K562 (cell line): ENCODE results near the gene CPNE6. TPM values are rescaled to one million over a fixed set of nuclear protein-coding genes. Genes with fewer than 3 reads are reported as not detected.

ENCODE experiments used
- ATF1 ChIP-seq, 2 experiments: fragments of 450-650 bp in 1 of 2; IDR thresholded peaks; 2 replicates each; pipeline ENCODE4 v1.6.1; 2016; ENCODE audit warnings: missing compliant biosample characterization in 1 of 2, missing genetic modification characterization in 1 of 2
- FOXK2 ChIP-seq, 2 experiments: fragments of 450-650 bp; IDR thresholded peaks in 1 of 2; conservative IDR thresholded peaks in 1 of 2; 2 replicates each; pipeline ENCODE4 v1.6.1; 2016; ENCODE audit warnings: low read depth in 2 of 2, mild to moderate bottlenecking in 1 of 2
- POLR2H ChIP-seq: IDR thresholded peaks from 2 replicates; pipeline ENCODE4 v1.6.1; 2016; ENCODE audit warnings: missing genetic modification characterization, low read depth, mild to moderate bottlenecking, control low read depth, missing compliant biosample characterization, moderate library complexity
- ZKSCAN8 ChIP-seq: fragments of 200-800 bp; sonication (Bioruptor generic); IDR thresholded peaks from 2 replicates; pipeline ENCODE4 v1.6.1; 2016; ENCODE audit warnings: missing genetic modification characterization, missing compliant biosample characterization
- ZNF239 ChIP-seq: fragments of 250-450 bp; sonication (Bioruptor Pico); IDR thresholded peaks from 2 replicates; pipeline ENCODE4 v1.4.0; 2020; ENCODE audit warnings: mild to moderate bottlenecking
- polyA plus RNA-seq, 8 experiments: library from polyadenylated mRNA; depleted of rRNA in 4 of 8; stranded (reverse) in 5 of 8; unstranded in 3 of 8; fragments of >200 nt; fragmentation: Nextera tagmentation in 2 of 8; fragmentation: Illumina TruSeq in 1 of 8; extraction: Ambion mirVana in 2 of 8; extraction: Trizol in 1 of 8; gene quantifications; 2 replicates each; pipeline versions ENCODE4 v1.2.1 to v1.2.3, GENCODE V29; 2011 to 2014; ENCODE audit warnings: inconsistent platforms in 1 of 8, missing spikeins in 1 of 8
- total RNA-seq, 7 experiments: library from RNA; depleted of rRNA in 6 of 7; stranded (reverse); fragments of >200 nt in 6 of 7; fragmentation: Illumina TruSeq in 2 of 7; extraction: Trizol in 2 of 7; gene quantifications; 2 replicates each; pipeline versions ENCODE4 v1.2.1 to v1.2.3, GENCODE V29; 2011 to 2021; ENCODE audit warnings: low replicate concordance in 1 of 7
- TF ChIP-seq, protein P1 (sequence below): fragments of 150-350 bp; IDR thresholded peaks from 2 replicates; pipeline ENCODE4 v1.6.1; 2014; ENCODE audit warnings: low read depth, mild to moderate bottlenecking, low read length, borderline replicate concordance
- TF ChIP-seq, protein P2 (sequence below): fragments of 200-400 bp; formaldehyde crosslinking; IDR thresholded peaks from 2 replicates; pipeline ENCODE4 v1.6.1; 2017; ENCODE audit warnings: mild to moderate bottlenecking, low read depth, low read length, moderate library complexity
- TF ChIP-seq, protein P3 (sequence below): fragments of 250-450 bp; sonication (Bioruptor Pico); IDR thresholded peaks from 2 replicates; pipeline ENCODE4 v1.4.0; 2020; ENCODE audit warnings: borderline replicate concordance
- TF ChIP-seq, protein P4 (sequence below), 2 experiments: fragments of 450-650 bp in 1 of 2; sonication (generic) in 1 of 2; formaldehyde crosslinking in 1 of 2; IDR thresholded peaks; 2 replicates each; pipeline versions ENCODE4 v1.7.1 to v1.9.0; 2016 to 2022; ENCODE audit warnings: inconsistent platforms in 1 of 2, mild to moderate bottlenecking in 1 of 2, missing genetic modification reagents in 1 of 2

Gene CPNE6
- total and polyA plus RNA-seq, 9 of the 15 experiments (the other 6 are each of a cell fraction or from before 2014, with no cell fraction given) = not detected

DNA sequence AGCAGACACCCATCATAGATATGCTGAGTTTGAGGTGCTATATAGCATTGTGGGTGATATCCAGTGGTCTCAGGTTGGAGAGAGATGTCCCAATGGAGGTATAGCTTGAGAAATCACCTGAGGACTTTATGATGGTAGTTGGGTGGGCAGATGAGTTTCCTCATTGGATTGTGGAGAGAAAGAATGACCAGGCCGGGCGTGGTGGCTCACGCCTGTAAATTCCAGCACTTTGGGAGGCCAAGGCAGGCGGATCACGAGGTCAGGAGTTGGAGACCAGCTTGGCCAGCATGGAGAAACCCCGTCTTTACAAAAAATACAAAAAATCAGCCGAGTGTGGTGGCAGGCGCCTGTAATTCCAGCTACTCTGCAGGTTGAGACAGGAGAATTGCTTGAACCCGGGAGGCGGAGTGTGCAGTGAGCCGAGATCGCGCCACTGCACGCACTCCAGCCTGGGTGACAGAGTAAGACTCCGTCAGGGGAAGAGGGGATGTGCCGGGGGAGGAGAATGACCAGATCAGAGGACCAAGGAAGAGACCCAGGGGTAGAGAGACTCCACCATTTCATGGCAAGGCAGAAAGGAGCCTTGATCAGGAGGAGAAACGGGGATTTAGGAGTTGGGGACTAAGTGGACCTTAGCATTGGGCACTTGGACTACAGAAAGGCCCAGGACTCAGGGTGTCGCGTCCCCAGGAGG lies 22.0 kb downstream of the CPNE6 start (continued):
- TF ChIP-seq ATF1 (CRISPR knock-in tag; IDR thresholded peaks at IDR 0.05) = no peak
- TF ChIP-seq ATF1 (tag; IDR thresholded peaks at IDR 0.05) = no peak
- no peak; the same call in 1 of the 2 replicates for TF ChIP-seq POLR2H (tag)
- TF ChIP-seq, protein P1, sequence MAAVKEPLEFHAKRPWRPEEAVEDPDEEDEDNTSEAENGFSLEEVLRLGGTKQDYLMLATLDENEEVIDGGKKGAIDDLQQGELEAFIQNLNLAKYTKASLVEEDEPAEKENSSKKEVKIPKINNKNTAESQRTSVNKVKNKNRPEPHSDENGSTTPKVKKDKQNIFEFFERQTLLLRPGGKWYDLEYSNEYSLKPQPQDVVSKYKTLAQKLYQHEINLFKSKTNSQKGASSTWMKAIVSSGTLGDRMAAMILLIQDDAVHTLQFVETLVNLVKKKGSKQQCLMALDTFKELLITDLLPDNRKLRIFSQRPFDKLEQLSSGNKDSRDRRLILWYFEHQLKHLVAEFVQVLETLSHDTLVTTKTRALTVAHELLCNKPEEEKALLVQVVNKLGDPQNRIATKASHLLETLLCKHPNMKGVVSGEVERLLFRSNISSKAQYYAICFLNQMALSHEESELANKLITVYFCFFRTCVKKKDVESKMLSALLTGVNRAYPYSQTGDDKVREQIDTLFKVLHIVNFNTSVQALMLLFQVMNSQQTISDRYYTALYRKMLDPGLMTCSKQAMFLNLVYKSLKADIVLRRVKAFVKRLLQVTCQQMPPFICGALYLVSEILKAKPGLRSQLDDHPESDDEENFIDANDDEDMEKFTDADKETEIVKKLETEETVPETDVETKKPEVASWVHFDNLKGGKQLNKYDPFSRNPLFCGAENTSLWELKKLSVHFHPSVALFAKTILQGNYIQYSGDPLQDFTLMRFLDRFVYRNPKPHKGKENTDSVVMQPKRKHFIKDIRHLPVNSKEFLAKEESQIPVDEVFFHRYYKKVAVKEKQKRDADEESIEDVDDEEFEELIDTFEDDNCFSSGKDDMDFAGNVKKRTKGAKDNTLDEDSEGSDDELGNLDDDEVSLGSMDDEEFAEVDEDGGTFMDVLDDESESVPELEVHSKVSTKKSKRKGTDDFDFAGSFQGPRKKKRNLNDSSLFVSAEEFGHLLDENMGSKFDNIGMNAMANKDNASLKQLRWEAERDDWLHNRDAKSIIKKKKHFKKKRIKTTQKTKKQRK = no peak
- no peak for TF ChIP-seq ZNF239 (CRISPR knock-in tag)
- TF ChIP-seq, protein P2, sequence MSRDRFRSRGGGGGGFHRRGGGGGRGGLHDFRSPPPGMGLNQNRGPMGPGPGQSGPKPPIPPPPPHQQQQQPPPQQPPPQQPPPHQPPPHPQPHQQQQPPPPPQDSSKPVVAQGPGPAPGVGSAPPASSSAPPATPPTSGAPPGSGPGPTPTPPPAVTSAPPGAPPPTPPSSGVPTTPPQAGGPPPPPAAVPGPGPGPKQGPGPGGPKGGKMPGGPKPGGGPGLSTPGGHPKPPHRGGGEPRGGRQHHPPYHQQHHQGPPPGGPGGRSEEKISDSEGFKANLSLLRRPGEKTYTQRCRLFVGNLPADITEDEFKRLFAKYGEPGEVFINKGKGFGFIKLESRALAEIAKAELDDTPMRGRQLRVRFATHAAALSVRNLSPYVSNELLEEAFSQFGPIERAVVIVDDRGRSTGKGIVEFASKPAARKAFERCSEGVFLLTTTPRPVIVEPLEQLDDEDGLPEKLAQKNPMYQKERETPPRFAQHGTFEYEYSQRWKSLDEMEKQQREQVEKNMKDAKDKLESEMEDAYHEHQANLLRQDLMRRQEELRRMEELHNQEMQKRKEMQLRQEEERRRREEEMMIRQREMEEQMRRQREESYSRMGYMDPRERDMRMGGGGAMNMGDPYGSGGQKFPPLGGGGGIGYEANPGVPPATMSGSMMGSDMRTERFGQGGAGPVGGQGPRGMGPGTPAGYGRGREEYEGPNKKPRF = no peak
- no peak for TF ChIP-seq FOXK2 (conservative IDR thresholded peaks at IDR 0.05 in 1 of 2, IDR thresholded peaks at IDR 0.05 in 1 of 2; ENCODE audit: low read depth in 2 of 2)
- TF ChIP-seq, protein P3, sequence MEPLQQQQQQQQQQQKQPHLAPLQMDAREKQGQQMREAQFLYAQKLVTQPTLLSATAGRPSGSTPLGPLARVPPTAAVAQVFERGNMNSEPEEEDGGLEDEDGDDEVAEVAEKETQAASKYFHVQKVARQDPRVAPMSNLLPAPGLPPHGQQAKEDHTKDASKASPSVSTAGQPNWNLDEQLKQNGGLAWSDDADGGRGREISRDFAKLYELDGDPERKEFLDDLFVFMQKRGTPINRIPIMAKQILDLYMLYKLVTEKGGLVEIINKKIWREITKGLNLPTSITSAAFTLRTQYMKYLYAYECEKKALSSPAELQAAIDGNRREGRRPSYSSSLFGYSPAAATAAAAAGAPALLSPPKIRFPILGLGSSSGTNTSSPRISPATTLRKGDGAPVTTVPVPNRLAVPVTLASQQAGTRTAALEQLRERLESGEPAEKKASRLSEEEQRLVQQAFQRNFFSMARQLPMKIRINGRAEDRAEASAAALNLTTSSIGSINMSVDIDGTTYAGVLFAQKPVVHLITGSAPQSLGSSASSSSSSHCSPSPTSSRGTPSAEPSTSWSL (CRISPR knock-in tag) = no peak
- no peak for TF ChIP-seq ZKSCAN8
- TF ChIP-seq, protein P4, sequence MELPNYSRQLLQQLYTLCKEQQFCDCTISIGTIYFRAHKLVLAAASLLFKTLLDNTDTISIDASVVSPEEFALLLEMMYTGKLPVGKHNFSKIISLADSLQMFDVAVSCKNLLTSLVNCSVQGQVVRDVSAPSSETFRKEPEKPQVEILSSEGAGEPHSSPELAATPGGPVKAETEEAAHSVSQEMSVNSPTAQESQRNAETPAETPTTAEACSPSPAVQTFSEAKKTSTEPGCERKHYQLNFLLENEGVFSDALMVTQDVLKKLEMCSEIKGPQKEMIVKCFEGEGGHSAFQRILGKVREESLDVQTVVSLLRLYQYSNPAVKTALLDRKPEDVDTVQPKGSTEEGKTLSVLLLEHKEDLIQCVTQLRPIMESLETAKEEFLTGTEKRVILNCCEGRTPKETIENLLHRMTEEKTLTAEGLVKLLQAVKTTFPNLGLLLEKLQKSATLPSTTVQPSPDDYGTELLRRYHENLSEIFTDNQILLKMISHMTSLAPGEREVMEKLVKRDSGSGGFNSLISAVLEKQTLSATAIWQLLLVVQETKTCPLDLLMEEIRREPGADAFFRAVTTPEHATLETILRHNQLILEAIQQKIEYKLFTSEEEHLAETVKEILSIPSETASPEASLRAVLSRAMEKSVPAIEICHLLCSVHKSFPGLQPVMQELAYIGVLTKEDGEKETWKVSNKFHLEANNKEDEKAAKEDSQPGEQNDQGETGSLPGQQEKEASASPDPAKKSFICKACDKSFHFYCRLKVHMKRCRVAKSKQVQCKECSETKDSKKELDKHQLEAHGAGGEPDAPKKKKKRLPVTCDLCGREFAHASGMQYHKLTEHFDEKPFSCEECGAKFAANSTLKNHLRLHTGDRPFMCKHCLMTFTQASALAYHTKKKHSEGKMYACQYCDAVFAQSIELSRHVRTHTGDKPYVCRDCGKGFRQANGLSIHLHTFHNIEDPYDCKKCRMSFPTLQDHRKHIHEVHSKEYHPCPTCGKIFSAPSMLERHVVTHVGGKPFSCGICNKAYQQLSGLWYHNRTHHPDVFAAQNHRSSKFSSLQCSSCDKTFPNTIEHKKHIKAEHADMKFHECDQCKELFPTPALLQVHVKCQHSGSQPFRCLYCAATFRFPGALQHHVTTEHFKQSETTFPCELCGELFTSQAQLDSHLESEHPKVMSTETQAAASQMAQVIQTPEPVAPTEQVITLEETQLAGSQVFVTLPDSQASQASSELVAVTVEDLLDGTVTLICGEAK (IDR thresholded peaks at IDR 0.05) = 0 out of 2 replicates have a peak, but pooled peaks have one; percentile 23
- TF ChIP-seq, protein P4 (CRISPR knock-in tag; IDR thresholded peaks at IDR 0.05) = no peak
